CD4-positive, alpha-beta T cell (primary cell): Measurements from ENCODE around the gene PAFAH2. TPM values are rescaled to one million over a fixed set of nuclear protein-coding genes. Genes with fewer than 3 reads are reported as not detected.

ENCODE experiments used
- ATAC-seq: fragments of 200-7000 bp; cut with Tn5 transposase; one replicate; pipeline ENCODE4 v1.10.0; 2022; ENCODE audit warnings: mild to moderate bottlenecking; ENCODE audit not compliant: poor library complexity
- CTCF ChIA-PET: fragments of 350-600 bp; sonication (Branson Sonifier 250); formaldehyde crosslinking; loops from one replicate; lab custom pipeline; 2021; ENCODE audit warnings: antibody characterized with exemption, inconsistent platforms; lab: Charles Lee
- POLR2A ChIA-PET: fragments of 350-600 bp; sonication (Branson Sonifier 250); formaldehyde crosslinking; loops from one replicate; lab custom pipeline; 2021; ENCODE audit warnings: antibody characterized with exemption, inconsistent platforms; lab: Charles Lee
- DNase-seq, 14 experiments: peaks; one replicate each; pipeline ENCODE4 v3.0.0-alpha.2; 2013 to 2020; ENCODE audit warnings: mixed read lengths in 2 of 14
- H3K27ac ChIP-seq, 2 donors: one replicate each; pipeline versions ENCODE4 v1.5.1 to v1.7.0; 2013; ENCODE audit warnings: low read length in 2 of 2, low read depth in 1 of 2, mild to moderate bottlenecking in 1 of 2
- H3K27me3 ChIP-seq, 2 experiments: 1 replicate in 1 of 2; 2 replicates in 1 of 2; pipeline versions ENCODE4 v1.6.1 to v1.7.0; 2013; ENCODE audit warnings: low read length in 2 of 2, control low read depth in 1 of 2, mild to moderate bottlenecking in 1 of 2, moderate library complexity in 1 of 2; ENCODE audit not compliant: insufficient read depth in 2 of 2, control insufficient read depth in 1 of 2
- H3K36me3 ChIP-seq: one replicate; pipeline ENCODE4 v1.6.1; 2013; ENCODE audit warnings: low read length, control low read depth; ENCODE audit not compliant: insufficient read depth
- H3K4me1 ChIP-seq: one replicate; pipeline ENCODE4 v1.6.1; 2013; ENCODE audit warnings: low read length, control low read depth; ENCODE audit not compliant: insufficient read depth
- H3K4me3 ChIP-seq: one replicate; pipeline ENCODE4 v1.5.1; 2013; ENCODE audit warnings: mild to moderate bottlenecking, low read length, moderate library complexity
- H3K9me3 ChIP-seq, 2 experiments: 1 replicate in 1 of 2; 2 replicates in 1 of 2; pipeline versions ENCODE4 v1.6.1 to v1.7.0; 2013; ENCODE audit warnings: low read length in 2 of 2, mild to moderate bottlenecking in 2 of 2, control low read depth in 1 of 2, moderate library complexity in 1 of 2; ENCODE audit not compliant: control insufficient read depth in 1 of 2, insufficient read depth in 1 of 2
- H3K27ac Mint-ChIP-seq: one replicate; pipeline ENCODE4 v1.8.0; 2020; ENCODE audit warnings: mixed read lengths
- H3K27me3 Mint-ChIP-seq: one replicate; pipeline ENCODE4 v1.8.0; 2021; ENCODE audit warnings: mixed read lengths
- H3K36me3 Mint-ChIP-seq: one replicate; pipeline ENCODE4 v1.8.0; 2021; ENCODE audit warnings: low read depth, mixed read lengths
- H3K4me1 Mint-ChIP-seq: one replicate; pipeline ENCODE4 v1.8.0; 2021; ENCODE audit warnings: low read depth, mixed read lengths
- H3K4me3 Mint-ChIP-seq: one replicate; pipeline ENCODE4 v1.8.0; 2020; ENCODE audit warnings: mild to moderate bottlenecking, mixed read lengths
- H3K9me3 Mint-ChIP-seq: one replicate; pipeline ENCODE4 v1.8.0; 2020; ENCODE audit warnings: mixed read lengths
- CTCF ChIP-seq: fragments of 200-600 bp; IDR thresholded peaks from one replicate; pipeline ENCODE4 v1.8.0; 2022; ENCODE audit warnings: antibody characterized with exemption, mild to moderate bottlenecking
- intact Hi-C, 2 experiments: fragments of 100-400 bp; cut with DNase I in 1 of 2; cut with micrococcal nuclease in 1 of 2; formaldehyde crosslinking; loops; one replicate each; pipeline versions ENCODE4 v1.15.1 to v1.9.0; 2023 to 2025; cut with DNase I, micrococcal nuclease
- total RNA-seq, 174 experiments: library from RNA in 2 of 174; stranded (reverse) in 2 of 174; gene quantifications; one replicate each; pipeline ENCODE4 v1.2.3 and lab custom pipeline; 2021 to 2026

Gene PAFAH2
- total RNA-seq, 2 experiments from 2014 or later = 7.9 to 8.1 TPM

GRCh38 chr1:26044414-26044813 lies 46.6 kb upstream of the PAFAH2 start:
- intact Hi-C loops = no loop called here
- peaks cover 63% of the 10 kb centered on the region for H3K27me3 Mint-ChIP-seq
- no peak overlapping the region for H3K27ac Mint-ChIP-seq
- Histone ChIP-seq H3K4me1 (peaks cover 2% of the 10 kb centered on the region), H3K9me3 (peaks cover 0 to 6% of the 10 kb centered on the region in 2 experiments), H3K27ac (no peak overlapping the region), H3K36me3 (no peaks in the 10 kb centered on the region), H3K27me3 (peaks cover 48 to 55% of the 10 kb centered on the region in 2 experiments), H3K4me3 (no peak overlapping the region)
- ChIA-PET CTCF (interaction anchor here (1.0 kb wide), 1 partner anchor 8 kb away, joined by 3 read pairs; no protein-coding TSS in a partner anchor), POLR2A (no interaction called here)
- H3K36me3 Mint-ChIP-seq = no peaks in the 10 kb centered on the region
- TF ChIP-seq CTCF = no peak
- no peak for ATAC-seq
- H3K4me1 Mint-ChIP-seq = peaks cover 6% of the 10 kb centered on the region
- H3K9me3 Mint-ChIP-seq = no peaks in the 10 kb centered on the region
- H3K4me3 Mint-ChIP-seq = no peak overlapping the region
- DNase-seq = no peak

- POLR2A ChIA-PET = no interaction called here
- peaks cover 2% of the 10 kb centered on the region for H3K4me1 ChIP-seq
- CTCF ChIA-PET = interaction anchor here (1.0 kb wide), 1 partner anchor 7 kb away, joined by 3 read pairs; no protein-coding TSS in a partner anchor
- intact Hi-C loops = no loop called here
- no peaks in the 10 kb centered on the region for H3K36me3 ChIP-seq
- Mint-ChIP-seq H3K4me1 (peaks cover 6% of the 10 kb centered on the region), H3K36me3 (no peaks in the 10 kb centered on the region), H3K27ac (no peak overlapping the region), H3K9me3 (no peaks in the 10 kb centered on the region), H3K4me3 (no peak overlapping the region), H3K27me3 (peaks cover 56% of the 10 kb centered on the region)
- ATAC-seq = no peak
- no peak overlapping the region for H3K4me3 ChIP-seq
- no peak for TF ChIP-seq CTCF
- H3K27me3 ChIP-seq = peaks cover 48 to 52% of the 10 kb centered on the region in 2 experiments
- no peak for DNase-seq
- H3K9me3 ChIP-seq = peaks cover 0 to 6% of the 10 kb centered on the region in 2 experiments
- no peak overlapping the region for H3K27ac ChIP-seq
These were observed 45.9 kb upstream of the PAFAH2 start for GRCh38 chr1:26043765-26044164.

- ChIA-PET POLR2A (no interaction called here), CTCF (no interaction called here)
- H3K4me3 Mint-ChIP-seq = no peak overlapping the region
- H3K27ac Mint-ChIP-seq = no peak overlapping the region
- ATAC-seq (no peak), DNase-seq (no peak)
- H3K36me3 Mint-ChIP-seq = no peaks in the 10 kb centered on the region
- Histone ChIP-seq H3K27me3 (peaks cover 36 to 41% of the 10 kb centered on the region in 2 experiments), H3K27ac (no peak overlapping the region), H3K4me1 (peaks cover 2% of the 10 kb centered on the region), H3K4me3 (no peak overlapping the region), H3K9me3 (peaks cover 0 to 6% of the 10 kb centered on the region in 2 experiments), H3K36me3 (no peaks in the 10 kb centered on the region)
- TF ChIP-seq CTCF = no peak
- no peaks in the 10 kb centered on the region for H3K9me3 Mint-ChIP-seq
- H3K27me3 Mint-ChIP-seq = peaks cover 39% of the 10 kb centered on the region
- peaks cover 6% of the 10 kb centered on the region for H3K4me1 Mint-ChIP-seq
- intact Hi-C loops = no loop called here
These were observed 44.1 kb upstream of the PAFAH2 start for GRCh38 chr1:26041978-26042377.
